Measurements from ENCODE around the gene COL5A1.

The COL5A1 gene

GRCh38 chr9:134832471-134832870, 190.9 kb downstream of the COL5A1 start:
- no peak for DNase-seq (ENCODE audit: low read depth in 1 of 2, low spot score in 1 of 2)

- no peak for DNase-seq (ENCODE audit: low read depth in 1 of 2, low spot score in 1 of 2)
These were observed 191.8 kb downstream of the COL5A1 start for GRCh38 chr9:134833294-134833880.

GRCh38 chr9:134834217-134834956, 192.8 kb downstream of the COL5A1 start:
- DNase-seq (ENCODE audit: low read depth in 1 of 2, low spot score in 1 of 2), result no peak

GRCh38 chr9:134834957-134835419, 193.4 kb downstream of the COL5A1 start:
- no peak for DNase-seq (ENCODE audit: low read depth in 1 of 2, low spot score in 1 of 2)

- DNase-seq (ENCODE audit: low read depth in 1 of 2, low spot score in 1 of 2), result no peak
These were observed 193.8 kb downstream of the COL5A1 start for GRCh38 chr9:134835448-134835847.

- DNase-seq (ENCODE audit: low read depth in 1 of 2, low spot score in 1 of 2), result no peak
These were observed 194.4 kb downstream of the COL5A1 start for GRCh38 chr9:134835987-134836386.

- no peak for DNase-seq (ENCODE audit: low read depth in 1 of 2, low spot score in 1 of 2)
These were observed 194.9 kb downstream of the COL5A1 start for GRCh38 chr9:134836406-134836970.

GRCh38 chr9:134837529-134837928, 195.9 kb downstream of the COL5A1 start:
- DNase-seq (ENCODE audit: low read depth in 1 of 2, low spot score in 1 of 2), result no peak

- no peak for DNase-seq (ENCODE audit: low read depth in 1 of 2, low spot score in 1 of 2)
These were observed 197.2 kb downstream of the COL5A1 start for GRCh38 chr9:134838651-134839454.

GRCh38 chr9:134839455-134840125, 198.0 kb downstream of the COL5A1 start:
- no peak for DNase-seq (ENCODE audit: low read depth in 1 of 2, low spot score in 1 of 2)

GRCh38 chr9:134840511-134840910, 198.9 kb downstream of the COL5A1 start:
- no peak for DNase-seq (ENCODE audit: low read depth in 1 of 2, low spot score in 1 of 2)

GRCh38 chr9:134841180-134841904, 199.7 kb downstream of the COL5A1 start:
- no peak for DNase-seq (ENCODE audit: low read depth in 1 of 2, low spot score in 1 of 2)

- no peak for DNase-seq (ENCODE audit: low read depth in 1 of 2, low spot score in 1 of 2)
These were observed 200.7 kb downstream of the COL5A1 start for GRCh38 chr9:134842321-134842720.

- DNase-seq (ENCODE audit: low read depth in 1 of 2, low spot score in 1 of 2), result no peak
These were observed 202.1 kb downstream of the COL5A1 start for GRCh38 chr9:134843740-134844139.

GRCh38 chr9:134844821-134845220, 203.2 kb downstream of the COL5A1 start:
- no peak for DNase-seq (ENCODE audit: low read depth in 1 of 2, low spot score in 1 of 2)

GRCh38 chr9:134846187-134846586, 204.6 kb downstream of the COL5A1 start:
- DNase-seq (ENCODE audit: low read depth in 1 of 2, low spot score in 1 of 2), result no peak

- DNase-seq (ENCODE audit: low read depth in 1 of 2, low spot score in 1 of 2), result no peak
These were observed 205.1 kb downstream of the COL5A1 start for GRCh38 chr9:134846699-134847098.

GRCh38 chr9:134847138-134847537, 205.5 kb downstream of the COL5A1 start:
- DNase-seq (ENCODE audit: low read depth in 1 of 2, low spot score in 1 of 2), result no peak

- DNase-seq (ENCODE audit: low read depth in 1 of 2, low spot score in 1 of 2), result no peak
These were observed 206.3 kb downstream of the COL5A1 start for GRCh38 chr9:134847752-134848432.

GRCh38 chr9:134848504-134848903, 206.9 kb downstream of the COL5A1 start:
- no peak for DNase-seq (ENCODE audit: low read depth in 1 of 2, low spot score in 1 of 2)
